Mesenchymal stem cell (in vitro differentiated cells and primary cell): ENCODE measurements around the gene RUNX2.
A peak's percentile ranks its signal among the peaks of the same experiment; 100 is the strongest.

ENCODE experiments used
- DNase-seq: peaks from one replicate; pipeline ENCODE4 v3.0.0-alpha.2; 2013
- H2AFZ ChIP-seq: one replicate; pipeline ENCODE4 v1.6.1; 2013; ENCODE audit warnings: low read depth, mild to moderate bottlenecking, control low read depth, inconsistent platforms, low read length, moderate library complexity
- H2AK5ac ChIP-seq: 2 replicates; pipeline ENCODE4 v1.6.1; 2013; ENCODE audit warnings: low read length, moderate library complexity, mild to moderate bottlenecking, inconsistent platforms; ENCODE audit not compliant: severe bottlenecking
- H2BK120ac ChIP-seq: one replicate; pipeline ENCODE4 v1.6.1; 2013; ENCODE audit warnings: low read depth, mild to moderate bottlenecking, inconsistent platforms, low read length, moderate library complexity
- H2BK12ac ChIP-seq, 2 experiments: one replicate each; pipeline ENCODE4 v1.6.1; 2013; ENCODE audit warnings: inconsistent platforms in 2 of 2, low read length in 2 of 2, mild to moderate bottlenecking in 2 of 2, moderate library complexity in 2 of 2, control low read depth in 1 of 2
- H2BK15ac ChIP-seq: one replicate; pipeline ENCODE4 v1.6.1; 2013; ENCODE audit warnings: mild to moderate bottlenecking, low read depth, inconsistent platforms; ENCODE audit not compliant: poor library complexity, severe bottlenecking
- H2BK5ac ChIP-seq: 2 replicates; pipeline ENCODE4 v1.6.1; 2013; ENCODE audit warnings: low read depth, mild to moderate bottlenecking, low read length, control low read depth, inconsistent platforms; ENCODE audit not compliant: poor library complexity, severe bottlenecking
- H3K14ac ChIP-seq, 2 experiments: one replicate each; pipeline ENCODE4 v1.6.1; 2013; ENCODE audit warnings: inconsistent platforms in 2 of 2, low read length in 2 of 2, control low read depth in 1 of 2, mild to moderate bottlenecking in 1 of 2, moderate library complexity in 1 of 2
- H3K18ac ChIP-seq, 2 experiments: one replicate each; pipeline ENCODE4 v1.6.1; 2013; ENCODE audit warnings: inconsistent platforms in 2 of 2, low read length in 2 of 2, control low read depth in 1 of 2, low read depth in 1 of 2, mild to moderate bottlenecking in 1 of 2
- H3K23ac ChIP-seq, 2 experiments: one replicate each; pipeline ENCODE4 v1.6.1; 2013; ENCODE audit warnings: inconsistent platforms in 2 of 2, low read length in 2 of 2, mild to moderate bottlenecking in 2 of 2, moderate library complexity in 2 of 2, control low read depth in 1 of 2
- H3K27ac ChIP-seq: 2 replicates; pipeline ENCODE4 v1.5.1; 2013; ENCODE audit warnings: mild to moderate bottlenecking, moderate library complexity, low read length, control low read depth, inconsistent platforms; ENCODE audit not compliant: poor library complexity, severe bottlenecking
- H3K27me3 ChIP-seq, 2 experiments: 2 replicates each; pipeline versions ENCODE4 v1.6.1 to v1.7.0; 2013; ENCODE audit warnings: low read length in 2 of 2, mild to moderate bottlenecking in 2 of 2, moderate library complexity in 2 of 2, control low read depth in 1 of 2, inconsistent platforms in 1 of 2; ENCODE audit not compliant: control insufficient read depth in 1 of 2, insufficient read depth in 1 of 2
- H3K36me3 ChIP-seq, 2 experiments: 2 replicates each; pipeline versions ENCODE4 v1.6.1 to v1.7.0; 2013; ENCODE audit warnings: low read length in 2 of 2, control low read depth in 1 of 2, inconsistent platforms in 1 of 2, low read depth in 1 of 2, mild to moderate bottlenecking in 1 of 2; ENCODE audit not compliant: insufficient read depth in 2 of 2, control insufficient read depth in 1 of 2
- H3K4ac ChIP-seq, 2 experiments: one replicate each; pipeline ENCODE4 v1.6.1; 2013; ENCODE audit warnings: inconsistent platforms in 2 of 2, low read length in 2 of 2, mild to moderate bottlenecking in 2 of 2, moderate library complexity in 2 of 2, control low read depth in 1 of 2, low read depth in 1 of 2
- H3K4me1 ChIP-seq: 2 replicates; pipeline ENCODE4 v1.6.1; 2013; ENCODE audit warnings: low read depth, low read length, control low read depth; ENCODE audit not compliant: control insufficient read depth, insufficient read depth
- H3K4me2 ChIP-seq: 2 replicates; pipeline ENCODE4 v1.6.1; 2013; ENCODE audit warnings: low read length, mild to moderate bottlenecking, inconsistent platforms; ENCODE audit not compliant: poor library complexity, severe bottlenecking
- H3K4me3 ChIP-seq, 2 experiments: 2 replicates each; pipeline versions ENCODE4 v1.5.1 to v1.7.0; 2013; ENCODE audit warnings: low read length in 2 of 2, mild to moderate bottlenecking in 2 of 2, control low read depth in 1 of 2, low read depth in 1 of 2; ENCODE audit not compliant: insufficient read depth in 1 of 2
- H3K79me1 ChIP-seq: replicated peaks from 2 replicates; pipeline ENCODE4 v1.6.1; 2013; ENCODE audit warnings: mild to moderate bottlenecking, control low read depth, low read length, inconsistent platforms; ENCODE audit not compliant: poor library complexity, severe bottlenecking
- H3K9ac ChIP-seq: 2 replicates; pipeline ENCODE4 v1.7.0; 2013; ENCODE audit warnings: mild to moderate bottlenecking, low read length, moderate library complexity
- H3K9me3 ChIP-seq: 2 replicates; pipeline ENCODE4 v1.7.0; 2013; ENCODE audit warnings: mild to moderate bottlenecking, low read length; ENCODE audit not compliant: control insufficient read depth
- H4K8ac ChIP-seq: one replicate; pipeline ENCODE4 v1.6.1; 2013; ENCODE audit warnings: inconsistent platforms, mild to moderate bottlenecking, low read length, moderate library complexity
- H4K91ac ChIP-seq: one replicate; pipeline ENCODE4 v1.6.1; 2013; ENCODE audit warnings: mild to moderate bottlenecking, low read length, inconsistent platforms
- WGBS: methylation state at CpG from one replicate; pipeline ENCODE4 v1.1.7; 2013; ENCODE audit warnings: mixed read lengths; 5-methylcytosine and 5-hydroxymethylcytosine counted together

RUNX2 gene

DNA sequence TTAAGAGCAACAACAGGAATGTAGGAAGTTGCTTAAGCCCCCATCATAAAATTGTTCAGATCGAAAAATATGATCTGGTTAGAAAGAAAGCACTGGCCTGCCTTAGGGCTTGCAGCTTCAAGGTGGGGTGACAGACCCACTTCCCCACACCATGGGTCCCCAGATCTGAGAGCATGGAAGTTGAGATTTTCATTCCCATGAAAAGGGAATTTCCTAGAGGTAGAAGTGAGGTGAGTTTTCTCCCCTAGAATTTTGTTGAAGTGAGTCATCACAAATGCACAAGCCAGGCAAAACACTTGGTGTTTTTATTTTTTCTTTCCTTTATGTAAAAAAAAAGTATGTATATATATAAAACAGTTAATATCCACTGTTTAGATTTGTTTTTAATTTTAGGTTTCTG, 263.2 kb downstream of the RUNX2 start:
- Histone ChIP-seq H4K8ac (no peak overlapping the region), H3K4me1 (peaks cover 9% of the 10 kb centered on the region), H2BK15ac (no peak overlapping the region), H2AFZ (no peak overlapping the region), H2BK12ac (no peak overlapping the region), H3K36me3 (no peaks in the 10 kb centered on the region), H3K79me1 (peaks cover 3% of the 10 kb centered on the region), H2BK120ac (no peak overlapping the region), H3K27me3 (no peaks in the 10 kb centered on the region), H3K23ac (no peak overlapping the region), H3K9me3 (no peaks in the 10 kb centered on the region), H3K4me2 (no peak overlapping the region), H3K14ac (no peak overlapping the region), H4K91ac (no peak overlapping the region), H3K9ac (no peak overlapping the region), H3K4me3 (no peak overlapping the region), H3K27ac (peak overlapping the region; percentile 81), H3K18ac (peak overlapping the region; percentile 72 to 92), H3K4ac (no peak overlapping the region), H2AK5ac (peak overlapping the region; percentile 79), H2BK5ac (no peak overlapping the region)
- WGBS, result 6% methylated on average over 1 of the region's 1 CpG
- peak; percentile 48 for DNase-seq

DNA sequence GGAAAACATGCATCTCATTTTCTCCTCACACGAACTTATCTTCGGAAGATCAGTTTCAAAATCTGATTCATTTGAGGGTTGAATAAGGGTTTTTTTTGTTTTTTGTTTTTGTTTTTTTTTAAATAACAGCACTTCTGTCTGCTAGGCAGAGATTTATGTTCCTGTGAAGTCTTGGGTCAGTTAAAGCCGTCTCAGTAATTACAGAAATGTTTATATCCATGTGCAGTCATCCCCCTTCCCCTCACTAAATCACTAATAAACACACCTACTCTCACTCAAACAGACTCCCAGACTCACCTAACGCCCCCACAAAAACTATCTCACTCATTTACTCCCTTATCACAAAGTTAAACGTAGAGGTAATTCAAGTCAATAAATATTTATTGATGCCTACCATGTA, 263.8 kb downstream of the RUNX2 start:
- WGBS, result 8% methylated on average over 2 of the region's 5 CpGs
- no peak overlapping the region for H4K91ac ChIP-seq
- H3K27me3 ChIP-seq, result no peaks in the 10 kb centered on the region
- DNase-seq, result peak; percentile 34
- no peak overlapping the region for H3K18ac ChIP-seq
- no peak overlapping the region for H2BK120ac ChIP-seq
- H3K4me3 ChIP-seq, result no peak overlapping the region
- no peak overlapping the region for H3K9ac ChIP-seq
- no peak overlapping the region for H2AFZ ChIP-seq
- no peaks in the 10 kb centered on the region for H3K36me3 ChIP-seq
- H3K79me1 ChIP-seq, result peaks cover 3% of the 10 kb centered on the region
- H3K27ac ChIP-seq, result no peak overlapping the region
- H2BK15ac ChIP-seq, result no peak overlapping the region
- no peak overlapping the region for H2BK5ac ChIP-seq
- H3K9me3 ChIP-seq, result no peaks in the 10 kb centered on the region
- H4K8ac ChIP-seq, result no peak overlapping the region
- H3K4me1 ChIP-seq, result peaks cover 9% of the 10 kb centered on the region
- H3K14ac ChIP-seq, result no peak overlapping the region
- no peak overlapping the region for H3K4me2 ChIP-seq
- no peak overlapping the region for H2BK12ac ChIP-seq
- no peak overlapping the region for H2AK5ac ChIP-seq
- no peak overlapping the region for H3K4ac ChIP-seq
- H3K23ac ChIP-seq, result no peak overlapping the region

DNA sequence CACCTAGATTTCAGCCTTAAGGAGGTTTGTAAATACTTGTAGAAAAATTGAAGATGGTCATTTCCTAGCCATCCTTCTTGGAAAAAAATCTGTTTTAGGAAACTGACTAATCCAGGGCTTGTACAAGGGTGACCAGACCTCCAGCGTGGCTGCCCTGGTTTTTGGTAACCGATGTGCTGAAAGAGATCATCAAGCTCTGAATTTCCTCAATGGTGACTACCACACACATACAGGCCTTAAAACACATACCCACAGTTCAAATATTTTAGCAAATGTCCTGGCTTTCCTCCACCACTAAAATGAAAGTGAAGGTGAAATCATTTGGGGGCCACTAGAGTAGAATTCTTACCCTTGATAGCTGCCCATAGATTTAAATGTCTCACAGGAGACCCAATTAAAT, 264.9 kb downstream of the RUNX2 start:
- H2AFZ ChIP-seq, result no peak overlapping the region
- H3K9me3 ChIP-seq, result no peaks in the 10 kb centered on the region
- 29% methylated on average over 2 of the region's 2 CpGs for WGBS
- no peak overlapping the region for H3K4me3 ChIP-seq
- no peak overlapping the region for H3K4me2 ChIP-seq
- peak; percentile 22 for DNase-seq
- no peak overlapping the region for H4K91ac ChIP-seq
- H3K14ac ChIP-seq, result no peak overlapping the region
- H3K27me3 ChIP-seq, result no peaks in the 10 kb centered on the region
- H2BK15ac ChIP-seq, result no peak overlapping the region
- no peak overlapping the region for H3K27ac ChIP-seq
- no peak overlapping the region for H3K9ac ChIP-seq
- no peak overlapping the region for H2BK5ac ChIP-seq
- no peak overlapping the region for H3K4ac ChIP-seq
- H2BK12ac ChIP-seq, result no peak overlapping the region
- H3K36me3 ChIP-seq, result no peaks in the 10 kb centered on the region
- H3K18ac ChIP-seq, result no peak overlapping the region
- no peaks in the 10 kb centered on the region for H3K79me1 ChIP-seq
- H4K8ac ChIP-seq, result no peak overlapping the region
- no peak overlapping the region for H2AK5ac ChIP-seq
- H3K4me1 ChIP-seq, result peaks cover 7% of the 10 kb centered on the region
- no peak overlapping the region for H2BK120ac ChIP-seq
- no peak overlapping the region for H3K23ac ChIP-seq

- Histone ChIP-seq H2BK15ac (no peak overlapping the region), H3K4me1 (peaks cover 6% of the 10 kb centered on the region), H3K18ac (no peak overlapping the region)
Measured at GRCh38 chr6:45595010-45595851, 267.1 kb downstream of the RUNX2 start.

More at GRCh38 chr6:45595010-45595851, 267.1 kb downstream of the RUNX2 start:
- H2BK12ac ChIP-seq, result peak overlapping the region in 1 of 2 experiments; percentile 42
- H3K23ac ChIP-seq, result no peak overlapping the region
- no peaks in the 10 kb centered on the region for H3K79me1 ChIP-seq
- no peak overlapping the region for H3K4me3 ChIP-seq
- no peaks in the 10 kb centered on the region for H3K36me3 ChIP-seq
- H2AK5ac ChIP-seq, result no peak overlapping the region
- peak; percentile 18 for DNase-seq
- no peak overlapping the region for H4K91ac ChIP-seq
- no peak overlapping the region for H4K8ac ChIP-seq
- H3K4ac ChIP-seq, result no peak overlapping the region
- H3K27me3 ChIP-seq, result no peaks in the 10 kb centered on the region
- no peak overlapping the region for H3K27ac ChIP-seq
- H3K9me3 ChIP-seq, result no peaks in the 10 kb centered on the region
- 58% methylated on average over 4 of the region's 5 CpGs for whole genome bisulfite sequencing
- no peak overlapping the region for H2AFZ ChIP-seq
- H3K4me2 ChIP-seq, result no peak overlapping the region
- H2BK120ac ChIP-seq, result no peak overlapping the region
- H2BK5ac ChIP-seq, result no peak overlapping the region
- no peak overlapping the region for H3K9ac ChIP-seq
- H3K14ac ChIP-seq, result no peak overlapping the region
